ENCODE measurements around the gene HSPA12B. TPM values are rescaled to one million over a fixed set of nuclear protein-coding genes. Genes with fewer than 3 reads are reported as not detected.

The HSPA12B gene
- total and polyA plus RNA-seq, 2 of the 8 experiments (the other 6 are each of a cell fraction or from before 2014, with no cell fraction given): 2.2 to 4.3 TPM

GRCh38 chr20:3749689-3750531 is 17.4 kb downstream of the HSPA12B start (continued):
- TF ChIP-seq, protein P1, sequence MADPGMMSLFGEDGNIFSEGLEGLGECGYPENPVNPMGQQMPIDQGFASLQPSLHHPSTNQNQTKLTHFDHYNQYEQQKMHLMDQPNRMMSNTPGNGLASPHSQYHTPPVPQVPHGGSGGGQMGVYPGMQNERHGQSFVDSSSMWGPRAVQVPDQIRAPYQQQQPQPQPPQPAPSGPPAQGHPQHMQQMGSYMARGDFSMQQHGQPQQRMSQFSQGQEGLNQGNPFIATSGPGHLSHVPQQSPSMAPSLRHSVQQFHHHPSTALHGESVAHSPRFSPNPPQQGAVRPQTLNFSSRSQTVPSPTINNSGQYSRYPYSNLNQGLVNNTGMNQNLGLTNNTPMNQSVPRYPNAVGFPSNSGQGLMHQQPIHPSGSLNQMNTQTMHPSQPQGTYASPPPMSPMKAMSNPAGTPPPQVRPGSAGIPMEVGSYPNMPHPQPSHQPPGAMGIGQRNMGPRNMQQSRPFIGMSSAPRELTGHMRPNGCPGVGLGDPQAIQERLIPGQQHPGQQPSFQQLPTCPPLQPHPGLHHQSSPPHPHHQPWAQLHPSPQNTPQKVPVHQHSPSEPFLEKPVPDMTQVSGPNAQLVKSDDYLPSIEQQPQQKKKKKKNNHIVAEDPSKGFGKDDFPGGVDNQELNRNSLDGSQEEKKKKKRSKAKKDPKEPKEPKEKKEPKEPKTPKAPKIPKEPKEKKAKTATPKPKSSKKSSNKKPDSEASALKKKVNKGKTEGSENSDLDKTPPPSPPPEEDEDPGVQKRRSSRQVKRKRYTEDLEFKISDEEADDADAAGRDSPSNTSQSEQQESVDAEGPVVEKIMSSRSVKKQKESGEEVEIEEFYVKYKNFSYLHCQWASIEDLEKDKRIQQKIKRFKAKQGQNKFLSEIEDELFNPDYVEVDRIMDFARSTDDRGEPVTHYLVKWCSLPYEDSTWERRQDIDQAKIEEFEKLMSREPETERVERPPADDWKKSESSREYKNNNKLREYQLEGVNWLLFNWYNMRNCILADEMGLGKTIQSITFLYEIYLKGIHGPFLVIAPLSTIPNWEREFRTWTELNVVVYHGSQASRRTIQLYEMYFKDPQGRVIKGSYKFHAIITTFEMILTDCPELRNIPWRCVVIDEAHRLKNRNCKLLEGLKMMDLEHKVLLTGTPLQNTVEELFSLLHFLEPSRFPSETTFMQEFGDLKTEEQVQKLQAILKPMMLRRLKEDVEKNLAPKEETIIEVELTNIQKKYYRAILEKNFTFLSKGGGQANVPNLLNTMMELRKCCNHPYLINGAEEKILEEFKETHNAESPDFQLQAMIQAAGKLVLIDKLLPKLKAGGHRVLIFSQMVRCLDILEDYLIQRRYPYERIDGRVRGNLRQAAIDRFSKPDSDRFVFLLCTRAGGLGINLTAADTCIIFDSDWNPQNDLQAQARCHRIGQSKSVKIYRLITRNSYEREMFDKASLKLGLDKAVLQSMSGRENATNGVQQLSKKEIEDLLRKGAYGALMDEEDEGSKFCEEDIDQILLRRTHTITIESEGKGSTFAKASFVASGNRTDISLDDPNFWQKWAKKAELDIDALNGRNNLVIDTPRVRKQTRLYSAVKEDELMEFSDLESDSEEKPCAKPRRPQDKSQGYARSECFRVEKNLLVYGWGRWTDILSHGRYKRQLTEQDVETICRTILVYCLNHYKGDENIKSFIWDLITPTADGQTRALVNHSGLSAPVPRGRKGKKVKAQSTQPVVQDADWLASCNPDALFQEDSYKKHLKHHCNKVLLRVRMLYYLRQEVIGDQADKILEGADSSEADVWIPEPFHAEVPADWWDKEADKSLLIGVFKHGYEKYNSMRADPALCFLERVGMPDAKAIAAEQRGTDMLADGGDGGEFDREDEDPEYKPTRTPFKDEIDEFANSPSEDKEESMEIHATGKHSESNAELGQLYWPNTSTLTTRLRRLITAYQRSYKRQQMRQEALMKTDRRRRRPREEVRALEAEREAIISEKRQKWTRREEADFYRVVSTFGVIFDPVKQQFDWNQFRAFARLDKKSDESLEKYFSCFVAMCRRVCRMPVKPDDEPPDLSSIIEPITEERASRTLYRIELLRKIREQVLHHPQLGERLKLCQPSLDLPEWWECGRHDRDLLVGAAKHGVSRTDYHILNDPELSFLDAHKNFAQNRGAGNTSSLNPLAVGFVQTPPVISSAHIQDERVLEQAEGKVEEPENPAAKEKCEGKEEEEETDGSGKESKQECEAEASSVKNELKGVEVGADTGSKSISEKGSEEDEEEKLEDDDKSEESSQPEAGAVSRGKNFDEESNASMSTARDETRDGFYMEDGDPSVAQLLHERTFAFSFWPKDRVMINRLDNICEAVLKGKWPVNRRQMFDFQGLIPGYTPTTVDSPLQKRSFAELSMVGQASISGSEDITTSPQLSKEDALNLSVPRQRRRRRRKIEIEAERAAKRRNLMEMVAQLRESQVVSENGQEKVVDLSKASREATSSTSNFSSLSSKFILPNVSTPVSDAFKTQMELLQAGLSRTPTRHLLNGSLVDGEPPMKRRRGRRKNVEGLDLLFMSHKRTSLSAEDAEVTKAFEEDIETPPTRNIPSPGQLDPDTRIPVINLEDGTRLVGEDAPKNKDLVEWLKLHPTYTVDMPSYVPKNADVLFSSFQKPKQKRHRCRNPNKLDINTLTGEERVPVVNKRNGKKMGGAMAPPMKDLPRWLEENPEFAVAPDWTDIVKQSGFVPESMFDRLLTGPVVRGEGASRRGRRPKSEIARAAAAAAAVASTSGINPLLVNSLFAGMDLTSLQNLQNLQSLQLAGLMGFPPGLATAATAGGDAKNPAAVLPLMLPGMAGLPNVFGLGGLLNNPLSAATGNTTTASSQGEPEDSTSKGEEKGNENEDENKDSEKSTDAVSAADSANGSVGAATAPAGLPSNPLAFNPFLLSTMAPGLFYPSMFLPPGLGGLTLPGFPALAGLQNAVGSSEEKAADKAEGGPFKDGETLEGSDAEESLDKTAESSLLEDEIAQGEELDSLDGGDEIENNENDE (IDR thresholded peaks at IDR 0.05; ENCODE audit: insufficient replicate concordance, low read length): no peak
- TF ChIP-seq CREB1 (IDR thresholded peaks at IDR 0.05) (peak; percentile 69), HDAC6 (IDR thresholded peaks at IDR 0.05; ENCODE audit: low read depth, low read length) (no peak), RNF2 (IDR thresholded peaks at IDR 0.05; ENCODE audit: borderline replicate concordance, low read depth, low read length, missing control alignments, poor library complexity, severe bottlenecking) (no peak), RFX5 (IDR thresholded peaks at IDR 0.05; ENCODE audit: borderline replicate concordance, low read depth, low read length) (no peak), SAP30 (IDR thresholded peaks at IDR 0.05; ENCODE audit: insufficient read depth, insufficient replicate concordance, low read length) (no peak), MAX (IDR thresholded peaks at IDR 0.05) (peak; percentile 71; the same call in 1 of the 2 replicates), CTBP2 (IDR thresholded peaks at IDR 0.05; ENCODE audit: borderline replicate concordance, insufficient read depth, insufficient read length, low read length) (no peak), EGR1 (IDR thresholded peaks at IDR 0.05; ENCODE audit: borderline replicate concordance, low read depth, low read length) (no peak; the same call in 1 of the 2 replicates)

All from H1 (cell line).